Measurements from ENCODE around the gene BCAS1.

- no peak for TF ChIP-seq CTCF (IDR thresholded peaks at IDR 0.05 in 4 of 5, conservative IDR thresholded peaks at IDR 0.05 in 1 of 5)
- TF ChIP-seq POLR2A (IDR thresholded peaks at IDR 0.05), result no peak
Observed at GRCh38 chr20:53918949-53919361, 151.4 kb downstream of the BCAS1 start.
